Vagina (tissue), 2 donors: ENCODE results near the gene USP6NL.

ENCODE experiments used
- POLR2A ChIP-seq, 2 donors: fragments of 450-650 bp; IDR thresholded peaks; one replicate each; pipeline ENCODE4 v1.6.1; 2017; ENCODE audit warnings: antibody characterized with exemption in 2 of 2, mild to moderate bottlenecking in 2 of 2, moderate library complexity in 2 of 2
- TF ChIP-seq, protein P1 (sequence below), 3 experiments: fragments of 450-650 bp in 2 of 3; fragments of 200-600 bp in 1 of 3; sonication (generic) in 1 of 3; IDR thresholded peaks; one replicate each; pipeline ENCODE4 v1.5.1; 2017 to 2019; ENCODE audit warnings: antibody characterized with exemption in 3 of 3, mild to moderate bottlenecking in 2 of 3, moderate library complexity in 2 of 3

DNA sequence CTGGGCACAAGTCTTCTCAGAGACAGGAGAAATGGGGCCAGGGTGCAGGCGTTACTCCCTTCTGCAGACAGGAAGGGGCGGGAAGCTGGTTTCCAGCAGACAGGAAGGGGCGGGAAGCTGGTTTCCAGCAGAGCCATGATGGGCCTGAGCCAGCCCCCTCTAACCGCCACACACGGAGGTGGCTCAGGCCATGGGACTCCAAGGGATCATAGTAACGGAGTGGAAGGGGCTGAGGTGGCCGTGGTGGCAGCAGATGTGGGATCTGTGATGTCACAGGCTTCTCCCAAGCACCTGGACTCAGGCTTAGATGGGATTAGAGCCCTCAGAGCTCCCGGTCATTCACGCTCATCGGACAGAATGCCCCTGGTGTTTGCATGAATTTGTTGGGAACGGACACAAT, 177.8 kb downstream of the USP6NL start:
- TF ChIP-seq POLR2A (IDR thresholded peaks at IDR 0.05), result no peak
- TF ChIP-seq, protein P1, sequence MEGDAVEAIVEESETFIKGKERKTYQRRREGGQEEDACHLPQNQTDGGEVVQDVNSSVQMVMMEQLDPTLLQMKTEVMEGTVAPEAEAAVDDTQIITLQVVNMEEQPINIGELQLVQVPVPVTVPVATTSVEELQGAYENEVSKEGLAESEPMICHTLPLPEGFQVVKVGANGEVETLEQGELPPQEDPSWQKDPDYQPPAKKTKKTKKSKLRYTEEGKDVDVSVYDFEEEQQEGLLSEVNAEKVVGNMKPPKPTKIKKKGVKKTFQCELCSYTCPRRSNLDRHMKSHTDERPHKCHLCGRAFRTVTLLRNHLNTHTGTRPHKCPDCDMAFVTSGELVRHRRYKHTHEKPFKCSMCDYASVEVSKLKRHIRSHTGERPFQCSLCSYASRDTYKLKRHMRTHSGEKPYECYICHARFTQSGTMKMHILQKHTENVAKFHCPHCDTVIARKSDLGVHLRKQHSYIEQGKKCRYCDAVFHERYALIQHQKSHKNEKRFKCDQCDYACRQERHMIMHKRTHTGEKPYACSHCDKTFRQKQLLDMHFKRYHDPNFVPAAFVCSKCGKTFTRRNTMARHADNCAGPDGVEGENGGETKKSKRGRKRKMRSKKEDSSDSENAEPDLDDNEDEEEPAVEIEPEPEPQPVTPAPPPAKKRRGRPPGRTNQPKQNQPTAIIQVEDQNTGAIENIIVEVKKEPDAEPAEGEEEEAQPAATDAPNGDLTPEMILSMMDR (IDR thresholded peaks at IDR 0.05), result no peak
